Hepatocyte (in vitro differentiated cells): ENCODE data around the gene SPSB3.

ENCODE experiments used
- EZH2 ChIP-seq: fragments of 200-600 bp; sonication (generic); IDR thresholded peaks from 2 replicates; pipeline ENCODE4 v1.6.1; 2016; ENCODE audit warnings: antibody characterized with exemption, mild to moderate bottlenecking, borderline replicate concordance
- EZH2phosphoT487 ChIP-seq: fragments of 200-600 bp; sonication (generic); IDR thresholded peaks from one replicate; pipeline ENCODE4 v1.6.1; 2018; ENCODE audit warnings: antibody characterized with exemption, mild to moderate bottlenecking, low read depth, moderate library complexity; ENCODE audit not compliant: unreplicated experiment, severe bottlenecking
- TF ChIP-seq, protein P1 (sequence below): fragments of 200-600 bp; sonication (generic); IDR thresholded peaks from 2 replicates; pipeline ENCODE4 v1.5.1; 2016; ENCODE audit warnings: antibody characterized with exemption, mild to moderate bottlenecking; ENCODE audit not compliant: poor library complexity

DNA sequence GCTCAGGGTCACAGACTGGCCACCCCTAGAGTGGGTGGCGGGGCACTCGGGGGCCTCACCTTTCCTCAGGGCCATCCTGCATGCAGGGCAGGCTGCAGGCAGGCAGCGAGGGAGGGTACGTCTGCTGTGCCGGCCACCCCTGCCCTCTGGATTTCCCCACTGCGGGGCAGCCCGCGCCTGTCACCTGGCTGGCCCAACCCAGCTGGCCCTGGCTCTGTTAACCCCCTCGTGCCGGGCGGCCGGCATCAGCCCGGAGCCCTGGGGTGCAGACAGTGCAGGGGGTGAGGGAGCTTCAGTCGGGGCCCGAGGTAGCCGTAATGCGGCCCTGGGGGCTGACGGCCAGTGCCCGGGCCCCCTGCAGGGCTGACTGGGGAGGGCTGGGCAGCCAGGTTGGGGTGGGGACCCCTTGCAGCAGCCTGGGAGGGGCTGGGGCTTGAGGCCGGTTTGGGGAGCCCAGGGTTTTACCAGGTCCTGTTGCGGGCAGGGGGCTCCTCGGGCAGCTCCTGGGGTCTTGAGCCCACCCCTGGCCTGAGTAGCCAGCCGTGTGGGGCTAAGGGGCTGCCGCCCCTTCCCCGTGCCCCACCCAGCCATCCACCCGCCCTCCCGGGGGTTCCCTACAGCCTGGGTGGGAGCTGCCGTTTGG, 11.3 kb upstream of the SPSB3 start, which contains the start of gene IGFALS:
- TF ChIP-seq, protein P1, sequence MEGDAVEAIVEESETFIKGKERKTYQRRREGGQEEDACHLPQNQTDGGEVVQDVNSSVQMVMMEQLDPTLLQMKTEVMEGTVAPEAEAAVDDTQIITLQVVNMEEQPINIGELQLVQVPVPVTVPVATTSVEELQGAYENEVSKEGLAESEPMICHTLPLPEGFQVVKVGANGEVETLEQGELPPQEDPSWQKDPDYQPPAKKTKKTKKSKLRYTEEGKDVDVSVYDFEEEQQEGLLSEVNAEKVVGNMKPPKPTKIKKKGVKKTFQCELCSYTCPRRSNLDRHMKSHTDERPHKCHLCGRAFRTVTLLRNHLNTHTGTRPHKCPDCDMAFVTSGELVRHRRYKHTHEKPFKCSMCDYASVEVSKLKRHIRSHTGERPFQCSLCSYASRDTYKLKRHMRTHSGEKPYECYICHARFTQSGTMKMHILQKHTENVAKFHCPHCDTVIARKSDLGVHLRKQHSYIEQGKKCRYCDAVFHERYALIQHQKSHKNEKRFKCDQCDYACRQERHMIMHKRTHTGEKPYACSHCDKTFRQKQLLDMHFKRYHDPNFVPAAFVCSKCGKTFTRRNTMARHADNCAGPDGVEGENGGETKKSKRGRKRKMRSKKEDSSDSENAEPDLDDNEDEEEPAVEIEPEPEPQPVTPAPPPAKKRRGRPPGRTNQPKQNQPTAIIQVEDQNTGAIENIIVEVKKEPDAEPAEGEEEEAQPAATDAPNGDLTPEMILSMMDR = no peak
- TF ChIP-seq EZH2phosphoT487 (no peak), EZH2 (no peak)
